ENCODE data around the gene HCAR1.

Gene HCAR1

GRCh38 chr12:122688291-122688690 lies 42.4 kb downstream of the HCAR1 start:
- TF ChIP-seq CTCF (conservative IDR thresholded peaks at IDR 0.05; ENCODE audit: low read depth, low read length), result no peak
- H2AFZ ChIP-seq (ENCODE audit: low read depth), result no peak overlapping the region

GRCh38 chr12:122687086-122687485 lies 43.6 kb downstream of the HCAR1 start:
- no peak overlapping the region for H3K27ac ChIP-seq
- no peak overlapping the region for H3K4me2 ChIP-seq
- TF ChIP-seq CTCF (conservative IDR thresholded peaks at IDR 0.05; ENCODE audit: low read depth, low read length), result no peak
- H3K27me3 ChIP-seq (ENCODE audit: insufficient read depth, low read depth), result no peaks in the 10 kb centered on the region
- H3K4me1 ChIP-seq (ENCODE audit: low read depth, poor library complexity, severe bottlenecking), result no peaks in the 10 kb centered on the region
- no peaks in the 10 kb centered on the region for H4K20me1 ChIP-seq (ENCODE audit: insufficient read depth)
- no peaks in the 10 kb centered on the region for H3K79me2 ChIP-seq (ENCODE audit: insufficient read depth, low read depth)
- no peak overlapping the region for H2AFZ ChIP-seq (ENCODE audit: low read depth)
- no peaks in the 10 kb centered on the region for H3K36me3 ChIP-seq (ENCODE audit: insufficient read depth)
- H3K4me3 ChIP-seq (IDR thresholded peaks at IDR 0.05; ENCODE audit: insufficient read depth, low read depth, low read length), result no peak overlapping the region
- H3K9ac ChIP-seq, result no peak overlapping the region

More at GRCh38 chr12:122688291-122688690, 42.4 kb downstream of the HCAR1 start:
- Histone ChIP-seq H3K9ac (no peak overlapping the region), H3K4me1 (ENCODE audit: low read depth, poor library complexity, severe bottlenecking) (no peaks in the 10 kb centered on the region), H4K20me1 (ENCODE audit: insufficient read depth) (no peaks in the 10 kb centered on the region), H3K4me3 (IDR thresholded peaks at IDR 0.05; ENCODE audit: insufficient read depth, low read depth, low read length) (no peak overlapping the region), H3K79me2 (ENCODE audit: insufficient read depth, low read depth) (no peaks in the 10 kb centered on the region), H3K36me3 (ENCODE audit: insufficient read depth) (no peaks in the 10 kb centered on the region), H3K4me2 (no peak overlapping the region), H3K27me3 (ENCODE audit: insufficient read depth, low read depth) (no peaks in the 10 kb centered on the region), H3K27ac (no peak overlapping the region)

- Histone ChIP-seq H3K4me2 (no peak overlapping the region), H3K4me3 (IDR thresholded peaks at IDR 0.05; ENCODE audit: insufficient read depth, low read depth, low read length) (no peak overlapping the region), H3K4me1 (ENCODE audit: low read depth, poor library complexity, severe bottlenecking) (no peaks in the 10 kb centered on the region), H3K79me2 (ENCODE audit: insufficient read depth, low read depth) (no peaks in the 10 kb centered on the region), H3K9ac (no peak overlapping the region), H3K27ac (no peak overlapping the region), H3K36me3 (ENCODE audit: insufficient read depth) (no peaks in the 10 kb centered on the region), H3K27me3 (ENCODE audit: insufficient read depth, low read depth) (no peaks in the 10 kb centered on the region), H2AFZ (ENCODE audit: low read depth) (no peak overlapping the region), H4K20me1 (ENCODE audit: insufficient read depth) (no peaks in the 10 kb centered on the region)
- no peak for TF ChIP-seq CTCF (conservative IDR thresholded peaks at IDR 0.05; ENCODE audit: low read depth, low read length)
Measured at GRCh38 chr12:122686538-122686937, 44.1 kb downstream of the HCAR1 start.

- Histone ChIP-seq H3K4me1 (ENCODE audit: low read depth, poor library complexity, severe bottlenecking) (peaks cover 5% of the 10 kb centered on the region), H3K4me3 (IDR thresholded peaks at IDR 0.05; ENCODE audit: insufficient read depth, low read depth, low read length) (no peak overlapping the region), H3K27ac (no peak overlapping the region), H2AFZ (ENCODE audit: low read depth) (no peak overlapping the region), H3K36me3 (ENCODE audit: insufficient read depth) (no peaks in the 10 kb centered on the region), H3K27me3 (ENCODE audit: insufficient read depth, low read depth) (no peaks in the 10 kb centered on the region), H4K20me1 (ENCODE audit: insufficient read depth) (no peaks in the 10 kb centered on the region), H3K4me2 (no peak overlapping the region), H3K9ac (no peak overlapping the region), H3K79me2 (ENCODE audit: insufficient read depth, low read depth) (no peaks in the 10 kb centered on the region)
- no peak for TF ChIP-seq CTCF (conservative IDR thresholded peaks at IDR 0.05; ENCODE audit: low read depth, low read length)
Measured at GRCh38 chr12:122684297-122684813, 46.3 kb downstream of the HCAR1 start.
